Activated T-helper 1 cell treated with anti-CD3 and anti-CD28 coated beads, Interleukin-12 subunit alpha, Interleukin-12 subunit beta, Interleukin-2, Interleukin-4 antibody, amounts not matched to agents 30 ng/mL and 10 ng/mL and 1 ng/mL, durations not matched to agents 14 hours and 24 hours and 36 hours (primary cell): Measurements from ENCODE around the gene RABEP2. TPM values are rescaled to one million over a fixed set of nuclear protein-coding genes. Genes with fewer than 3 reads are reported as not detected.
A peak's percentile ranks its signal among the peaks of the same experiment; 100 is the strongest.
"Not testable (repeated sequence)": the region's sequence is repeated elsewhere in the genome, so short reads cannot be mapped to it uniquely, and the experiment has no call there.

ENCODE experiments used
- DNase-seq: peaks from one replicate; pipeline ENCODE4 v3.0.0; 2021; ENCODE audit warnings: low spot score
- H3K27ac Mint-ChIP-seq: one replicate; pipeline ENCODE4 v1.8.0; 2021; ENCODE audit warnings: mild to moderate bottlenecking, mixed read lengths
- H3K27me3 Mint-ChIP-seq: one replicate; pipeline ENCODE4 v1.8.0; 2022; ENCODE audit warnings: mild to moderate bottlenecking, moderate library complexity, mixed read lengths; ENCODE audit not compliant: insufficient read depth
- H3K36me3 Mint-ChIP-seq: one replicate; pipeline ENCODE4 v1.8.0; 2021; ENCODE audit warnings: low read depth, mixed read lengths
- H3K4me1 Mint-ChIP-seq: one replicate; pipeline ENCODE4 v1.8.0; 2021; ENCODE audit warnings: low read depth, mixed read lengths
- H3K4me3 Mint-ChIP-seq: one replicate; pipeline ENCODE4 v1.8.0; 2021; ENCODE audit warnings: mild to moderate bottlenecking, moderate library complexity, mixed read lengths
- H3K9me3 Mint-ChIP-seq: one replicate; pipeline ENCODE4 v1.8.0; 2021; ENCODE audit warnings: mixed read lengths
- intact Hi-C: fragments of 100-400 bp; cut with micrococcal nuclease; formaldehyde crosslinking; loops from one replicate; pipeline ENCODE4 v1.15.1; 2024
- total RNA-seq: library from RNA; stranded (reverse); gene quantifications from 2 replicates; pipeline ENCODE4 v1.2.3, GENCODE V29; 2022

RABEP2 gene
- total RNA-seq, 1 donor from 2014 or later, result 18.3 TPM

GRCh38 chr16:28927815-28928214, 2.8 kb upstream of the RABEP2 start:
- H3K4me1 Mint-ChIP-seq, result peaks cover 27% of the 10 kb centered on the region
- H3K27me3 Mint-ChIP-seq, result no peaks in the 10 kb centered on the region
- no peak overlapping the region for H3K4me3 Mint-ChIP-seq
- DNase-seq, result no peak
- no peaks in the 10 kb centered on the region for H3K9me3 Mint-ChIP-seq
- intact Hi-C loops, result loop anchor here (10.0 kb wide), 1 partner anchor 373 kb away; the partner anchor contains the start of gene SGF29
- H3K27ac Mint-ChIP-seq, result no peak overlapping the region
- H3K36me3 Mint-ChIP-seq, result no peaks in the 10 kb centered on the region

- H3K36me3 Mint-ChIP-seq, DNase-seq, H3K9me3 Mint-ChIP-seq, H3K27me3 Mint-ChIP-seq: not testable (repeated sequence)
- intact Hi-C loops, result loop anchor here (10.0 kb wide), 1 partner anchor 371 kb away; the partner anchor contains the start of gene SGF29
- H3K4me1 Mint-ChIP-seq, result peaks cover 27% of the 10 kb centered on the region
- peak overlapping the region; percentile 99 for H3K27ac Mint-ChIP-seq
- H3K4me3 Mint-ChIP-seq, result peak overlapping the region; percentile 97
Measured at GRCh38 chr16:28926284-28926683, 1.2 kb upstream of the RABEP2 start.

- DNase-seq, result peak; percentile 82
- H3K4me1 Mint-ChIP-seq, result peaks cover 22% of the 10 kb centered on the region
- no peaks in the 10 kb centered on the region for H3K27me3 Mint-ChIP-seq
- intact Hi-C loops, result loop anchor here (1.0 to 10.0 kb wide), 10 partner anchors 11 to 371 kb away; partner anchors contain the start of genes LAT, NFATC2IP, SGF29 and SH2B1
- H3K36me3 Mint-ChIP-seq, result no peaks in the 10 kb centered on the region
- peak overlapping the region; percentile 99 for H3K27ac Mint-ChIP-seq
- peak overlapping the region; percentile 97 for H3K4me3 Mint-ChIP-seq
- H3K9me3 Mint-ChIP-seq, result no peaks in the 10 kb centered on the region
Measured at GRCh38 chr16:28925386-28926228, 569 bp upstream of the RABEP2 start.

GRCh38 chr16:28924399-28924761, 658 bp downstream of the RABEP2 start:
- Mint-ChIP-seq H3K36me3 (peaks cover 5% of the 10 kb centered on the region), H3K9me3 (no peaks in the 10 kb centered on the region), H3K4me3 (peak overlapping the region; percentile 97), H3K27me3 (no peaks in the 10 kb centered on the region), H3K4me1 (peaks cover 18% of the 10 kb centered on the region), H3K27ac (peak overlapping the region; percentile 99)
- no peak for DNase-seq
- intact Hi-C loops, result loop anchor here (2.0 to 10.0 kb wide), 3 partner anchors 50 to 370 kb away; partner anchors contain the start of genes LAT, SGF29 and SPNS1

- no peaks in the 10 kb centered on the region for H3K9me3 Mint-ChIP-seq
- H3K4me3 Mint-ChIP-seq, result peak overlapping the region; percentile 97
- H3K27me3 Mint-ChIP-seq, result no peaks in the 10 kb centered on the region
- H3K4me1 Mint-ChIP-seq, result peaks cover 18% of the 10 kb centered on the region
- DNase-seq, result no peak
- H3K36me3 Mint-ChIP-seq, result peaks cover 7% of the 10 kb centered on the region
- intact Hi-C loops, result loop anchor here (2.0 to 10.0 kb wide), 3 partner anchors 51 to 369 kb away; partner anchors contain the start of genes LAT, SGF29 and SPNS1
- H3K27ac Mint-ChIP-seq, result peak overlapping the region; percentile 25
Measured at GRCh38 chr16:28923652-28924398, 1.2 kb downstream of the RABEP2 start.

GRCh38 chr16:28923231-28923587, 1.8 kb downstream of the RABEP2 start:
- intact Hi-C loops, result loop anchor here (10.0 kb wide), 1 partner anchor 368 kb away; the partner anchor contains the start of gene SGF29
- DNase-seq, result no peak
- H3K27ac Mint-ChIP-seq, result peak overlapping the region; percentile 25
- no peaks in the 10 kb centered on the region for H3K27me3 Mint-ChIP-seq
- no peaks in the 10 kb centered on the region for H3K9me3 Mint-ChIP-seq
- peaks cover 18% of the 10 kb centered on the region for H3K4me1 Mint-ChIP-seq
- H3K4me3 Mint-ChIP-seq, result peak overlapping the region; percentile 73
- H3K36me3 Mint-ChIP-seq, result peaks cover 7% of the 10 kb centered on the region

GRCh38 chr16:28918698-28919097, 6.3 kb downstream of the RABEP2 start:
- no peak for DNase-seq
- Mint-ChIP-seq H3K4me3 (no peak overlapping the region), H3K27ac (no peak overlapping the region), H3K4me1 (peaks cover 5% of the 10 kb centered on the region), H3K36me3 (peaks cover 16% of the 10 kb centered on the region), H3K27me3 (no peaks in the 10 kb centered on the region), H3K9me3 (no peaks in the 10 kb centered on the region)
- intact Hi-C loops, result no loop called here

GRCh38 chr16:28917095-28917494, 7.9 kb downstream of the RABEP2 start:
- no peak for DNase-seq
- Mint-ChIP-seq H3K4me1 (no peaks in the 10 kb centered on the region), H3K27me3 (no peaks in the 10 kb centered on the region), H3K4me3 (no peak overlapping the region), H3K27ac (no peak overlapping the region), H3K36me3 (peaks cover 16% of the 10 kb centered on the region), H3K9me3 (no peaks in the 10 kb centered on the region)
- intact Hi-C loops, result no loop called here

- H3K27me3 Mint-ChIP-seq, result no peaks in the 10 kb centered on the region
- no peak for DNase-seq
- H3K4me3 Mint-ChIP-seq, result no peak overlapping the region
- no peak overlapping the region for H3K27ac Mint-ChIP-seq
- H3K9me3 Mint-ChIP-seq, result no peaks in the 10 kb centered on the region
- intact Hi-C loops, result no loop called here
- no peaks in the 10 kb centered on the region for H3K4me1 Mint-ChIP-seq
- peaks cover 16% of the 10 kb centered on the region for H3K36me3 Mint-ChIP-seq
Measured at GRCh38 chr16:28915181-28915580, 9.9 kb downstream of the RABEP2 start.

- intact Hi-C loops, result no loop called here
- no peak overlapping the region for H3K27ac Mint-ChIP-seq
- H3K9me3 Mint-ChIP-seq, result no peaks in the 10 kb centered on the region
- no peak overlapping the region for H3K4me3 Mint-ChIP-seq
- H3K27me3 Mint-ChIP-seq, result no peaks in the 10 kb centered on the region
- DNase-seq, result no peak
- no peaks in the 10 kb centered on the region for H3K4me1 Mint-ChIP-seq
- peaks cover 9% of the 10 kb centered on the region for H3K36me3 Mint-ChIP-seq
Measured at GRCh38 chr16:28913946-28914724, 10.9 kb downstream of the RABEP2 start.

GRCh38 chr16:28912558-28912957, 12.5 kb downstream of the RABEP2 start:
- no peak for DNase-seq
- intact Hi-C loops, result no loop called here
- no peaks in the 10 kb centered on the region for H3K27me3 Mint-ChIP-seq
- H3K4me1 Mint-ChIP-seq, result no peaks in the 10 kb centered on the region
- H3K27ac Mint-ChIP-seq, result no peak overlapping the region
- H3K4me3 Mint-ChIP-seq, result no peak overlapping the region
- peaks cover 11% of the 10 kb centered on the region for H3K36me3 Mint-ChIP-seq
- no peaks in the 10 kb centered on the region for H3K9me3 Mint-ChIP-seq
